Body of pancreas (tissue), 4 donors: ENCODE results near the gene ZNF831.

ENCODE experiments used
- CTCF ChIP-seq, 7 experiments: fragments of 450-650 bp in 4 of 7; fragments of 200-600 bp in 3 of 7; sonication (generic) in 3 of 7; IDR thresholded peaks; one replicate each; pipeline ENCODE4 v1.5.1; 2016 to 2019; ENCODE audit warnings: antibody characterized with exemption in 7 of 7
- POLR2A ChIP-seq, 3 donors: fragments of 450-650 bp; IDR thresholded peaks; one replicate each; pipeline ENCODE4 v1.6.1; 2016; ENCODE audit warnings: antibody characterized with exemption in 3 of 3, mild to moderate bottlenecking in 2 of 3

GRCh38 chr20:59147586-59147985 is 16.0 kb upstream of the ZNF831 start:
- no peak for TF ChIP-seq CTCF (IDR thresholded peaks at IDR 0.05)
- no peak for TF ChIP-seq POLR2A (IDR thresholded peaks at IDR 0.05)
